DND-41 (cell line): ENCODE data around the gene PGAM1.

Experiments
- ATAC-seq: fragments of 200-7000 bp; cut with Tn5 transposase; 3 replicates; pipeline ENCODE4 v1.9.1; 2021; ENCODE audit warnings: low read depth; ENCODE audit not compliant: insufficient read depth
- DNase-seq: peaks from one replicate; pipeline ENCODE4 v3.0.0-alpha.2; 2020
- H2AFZ ChIP-seq: 2 replicates; pipeline ENCODE4 v1.6.0; 2012; ENCODE audit warnings: low read depth, low read length
- H3K27ac ChIP-seq: 2 replicates; pipeline ENCODE4 v1.5.1; 2012; ENCODE audit warnings: low read length, inconsistent platforms
- H3K27me3 ChIP-seq: fragments of 200-600 bp; sonication (generic); 2 replicates; pipeline ENCODE4 v1.6.0; 2012; ENCODE audit warnings: low read length, mild to moderate bottlenecking, inconsistent platforms; ENCODE audit not compliant: insufficient read depth, poor library complexity
- H3K36me3 ChIP-seq: 2 replicates; pipeline ENCODE4 v1.5.1; 2012; ENCODE audit warnings: low read length, inconsistent platforms; ENCODE audit not compliant: insufficient read depth
- H3K4me1 ChIP-seq: 2 replicates; pipeline ENCODE4 v1.5.1; 2012; ENCODE audit warnings: mild to moderate bottlenecking, low read length; ENCODE audit not compliant: insufficient read depth
- H3K4me2 ChIP-seq: 2 replicates; pipeline ENCODE4 v1.6.0; 2012; ENCODE audit warnings: mild to moderate bottlenecking, moderate library complexity, low read length, inconsistent platforms; ENCODE audit not compliant: insufficient read depth
- H3K4me3 ChIP-seq, 2 experiments: fragments of 200-600 bp in 1 of 2; shearing (Covaris generic) in 1 of 2; 2 replicates each; pipeline ENCODE4 v1.5.1; 2012 to 2016; ENCODE audit warnings: inconsistent platforms in 2 of 2, low read length in 2 of 2, mild to moderate bottlenecking in 2 of 2, low read depth in 1 of 2, moderate library complexity in 1 of 2
- H3K79me2 ChIP-seq: 2 replicates; pipeline ENCODE4 v1.6.0; 2012; ENCODE audit warnings: low read length, inconsistent platforms; ENCODE audit not compliant: insufficient read depth
- H3K9ac ChIP-seq: 2 replicates; pipeline ENCODE4 v1.6.0; 2012; ENCODE audit warnings: low read depth, mild to moderate bottlenecking, inconsistent platforms, low read length, moderate library complexity
- H3K9me3 ChIP-seq: 2 replicates; pipeline ENCODE4 v1.5.1; 2012; ENCODE audit warnings: low read length, moderate library complexity, mild to moderate bottlenecking, inconsistent platforms; ENCODE audit not compliant: insufficient read depth, severe bottlenecking
- H4K20me1 ChIP-seq: 2 replicates; pipeline ENCODE4 v1.6.0; 2012; ENCODE audit warnings: low read length; ENCODE audit not compliant: insufficient read depth
- CTCF ChIP-seq: IDR thresholded peaks from 2 replicates; pipeline ENCODE4 v1.5.1; 2012; ENCODE audit warnings: borderline replicate concordance, low read length, moderate library complexity, mild to moderate bottlenecking; ENCODE audit not compliant: poor library complexity, severe bottlenecking; ENCODE audit errors: extremely low read depth
- EZH2 ChIP-seq: IDR thresholded peaks from 3 replicates; pipeline ENCODE4 v1.6.1; 2012; ENCODE audit warnings: borderline replicate concordance, low read depth, mild to moderate bottlenecking, moderate library complexity, low read length, inconsistent platforms; ENCODE audit not compliant: severe bottlenecking

PGAM1 gene

GRCh38 chr10:97393034-97393573 is 32.9 kb upstream of the PGAM1 start:
- Histone ChIP-seq H3K9me3 (no peaks in the 10 kb centered on the region), H4K20me1 (no peaks in the 10 kb centered on the region), H3K4me2 (no peak overlapping the region), H3K9ac (no peak overlapping the region), H3K4me1 (no peaks in the 10 kb centered on the region), H2AFZ (no peak overlapping the region), H3K36me3 (peaks cover 68% of the 10 kb centered on the region), H3K27ac (no peak overlapping the region), H3K79me2 (no peaks in the 10 kb centered on the region), H3K4me3 (no peak overlapping the region), H3K27me3 (no peaks in the 10 kb centered on the region)
- no peak for ATAC-seq
- DNase-seq: no peak
- no peak for TF ChIP-seq EZH2
- no peak for TF ChIP-seq CTCF

- Histone ChIP-seq H3K36me3 (peaks cover 43% of the 10 kb centered on the region), H3K9ac (no peak overlapping the region), H3K4me3 (no peak overlapping the region), H3K79me2 (peaks cover 14% of the 10 kb centered on the region), H3K4me2 (no peak overlapping the region), H4K20me1 (peaks cover 3% of the 10 kb centered on the region; the same call in 1 of the 2 replicates), H3K4me1 (peaks cover 11% of the 10 kb centered on the region), H2AFZ (no peak overlapping the region), H3K9me3 (no peaks in the 10 kb centered on the region), H3K27me3 (no peaks in the 10 kb centered on the region), H3K27ac (no peak overlapping the region)
- no peak for TF ChIP-seq CTCF
- no peak for TF ChIP-seq EZH2
- DNase-seq (no peak), ATAC-seq (no peak)
These were observed 29.9 kb upstream of the PGAM1 start for GRCh38 chr10:97396056-97396455.

- Histone ChIP-seq H3K27ac (no peak overlapping the region), H3K27me3 (no peaks in the 10 kb centered on the region), H2AFZ (0 out of 2 replicates have a peak overlapping the region, but pooled peaks have one; percentile 84), H3K4me2 (peak overlapping the region; percentile 80), H4K20me1 (peaks cover 3% of the 10 kb centered on the region; the same call in 1 of the 2 replicates), H3K9ac (peak overlapping the region; percentile 59), H3K79me2 (peaks cover 14% of the 10 kb centered on the region), H3K4me1 (peaks cover 17% of the 10 kb centered on the region), H3K36me3 (peaks cover 20% of the 10 kb centered on the region; the same call in 1 of the 2 replicates), H3K9me3 (no peaks in the 10 kb centered on the region), H3K4me3 (peak overlapping the region; percentile 82 to 85; a peak in 3 of 4 replicates)
- TF ChIP-seq EZH2 (no peak), CTCF (no peak)
- DNase-seq (no peak), ATAC-seq (no peak)
These were observed 26.0 kb upstream of the PGAM1 start for GRCh38 chr10:97399843-97400545.
